ENCODE measurements around the gene EIF4EBP3.

- TF ChIP-seq CTCF (IDR thresholded peaks at IDR 0.05): no peak
- no peak for TF ChIP-seq ZNF425 (CRISPR knock-in tag; conservative IDR thresholded peaks at IDR 0.05)
- TF ChIP-seq SMAD4 (CRISPR knock-in tag; IDR thresholded peaks at IDR 0.05): no peak
- TF ChIP-seq JAZF1 (CRISPR knock-in tag; IDR thresholded peaks at IDR 0.05): no peak
- TF ChIP-seq IRF1 (CRISPR knock-in tag; IDR thresholded peaks at IDR 0.05): no peak
- TF ChIP-seq MXD4 (CRISPR knock-in tag; IDR thresholded peaks at IDR 0.05; ENCODE audit: borderline replicate concordance): no peak
- TF ChIP-seq CBFB (CRISPR knock-in tag; IDR thresholded peaks at IDR 0.05; ENCODE audit: low read depth): no peak
- TF ChIP-seq MAX (CRISPR knock-in tag; IDR thresholded peaks at IDR 0.05): no peak
- no peak for TF ChIP-seq FOXJ3 (CRISPR knock-in tag; IDR thresholded peaks at IDR 0.05; ENCODE audit: borderline replicate concordance)
- TF ChIP-seq SP1 (CRISPR knock-in tag; conservative IDR thresholded peaks at IDR 0.05): no peak
- TF ChIP-seq ATF6 (CRISPR knock-in tag; IDR thresholded peaks at IDR 0.05): no peak
Observed at GRCh38 chr5:140524003-140524402, 23.5 kb upstream of the EIF4EBP3 start.
